ENCODE data around the gene PALLD.
"Not testable (repeated sequence)": the region's sequence is repeated elsewhere in the genome, so short reads cannot be mapped to it uniquely, and the experiment has no call there.

Gene PALLD

DNA sequence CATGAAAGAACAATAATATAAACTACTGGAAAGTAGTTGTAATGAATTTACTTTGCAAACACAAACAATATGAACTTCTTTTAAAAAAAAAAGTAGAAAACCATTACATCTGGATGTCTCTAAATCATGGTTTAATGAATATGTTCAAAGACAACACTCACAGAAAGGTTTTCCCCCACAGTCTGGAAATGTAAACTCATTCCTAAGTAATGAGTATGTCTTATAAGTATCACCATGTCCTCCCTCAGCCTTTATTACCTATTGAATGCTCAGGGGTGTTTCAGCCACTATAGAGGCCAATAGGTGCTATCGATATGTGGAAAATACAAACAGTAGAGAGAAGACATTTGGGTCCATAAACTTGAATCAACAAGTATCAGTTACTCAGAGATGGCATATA is 186.7 kb downstream of the PALLD start:
- DNase-seq, result no peak

DNA sequence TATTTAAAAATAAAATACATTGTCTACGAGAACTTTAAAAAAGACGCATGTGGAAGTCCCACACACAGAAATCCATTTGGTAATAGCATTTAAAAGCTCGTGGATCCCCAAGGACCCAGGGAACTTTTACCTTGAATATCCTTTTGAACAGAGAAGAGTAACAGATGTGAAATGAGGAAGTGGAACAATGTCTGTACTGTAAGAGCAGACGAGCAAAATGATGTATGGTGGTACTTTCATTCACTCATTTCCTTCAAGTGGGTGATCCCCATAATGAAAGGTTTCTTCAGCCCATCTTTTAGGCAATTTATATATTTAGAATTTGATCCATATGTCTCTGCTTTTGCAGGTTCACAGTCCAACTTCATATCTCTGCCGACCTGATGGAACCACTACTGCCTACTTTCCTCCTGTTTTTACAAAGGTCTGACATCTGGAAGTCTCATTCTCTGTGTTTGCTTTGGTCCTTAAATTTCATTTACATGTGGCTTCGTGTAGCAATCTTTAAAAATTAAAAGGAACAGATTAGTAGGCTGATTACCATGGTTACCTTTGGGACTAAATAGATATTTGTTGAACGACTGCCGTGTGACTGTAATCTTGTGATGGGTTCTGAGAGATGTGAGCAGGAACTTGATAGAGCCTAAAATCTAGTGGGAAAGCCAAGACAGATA is 188.4 kb downstream of the PALLD start:
- no peak for DNase-seq

- DNase-seq, result no peak
Observed at GRCh38 chr4:168688584-168688983, 191.7 kb downstream of the PALLD start.

DNA sequence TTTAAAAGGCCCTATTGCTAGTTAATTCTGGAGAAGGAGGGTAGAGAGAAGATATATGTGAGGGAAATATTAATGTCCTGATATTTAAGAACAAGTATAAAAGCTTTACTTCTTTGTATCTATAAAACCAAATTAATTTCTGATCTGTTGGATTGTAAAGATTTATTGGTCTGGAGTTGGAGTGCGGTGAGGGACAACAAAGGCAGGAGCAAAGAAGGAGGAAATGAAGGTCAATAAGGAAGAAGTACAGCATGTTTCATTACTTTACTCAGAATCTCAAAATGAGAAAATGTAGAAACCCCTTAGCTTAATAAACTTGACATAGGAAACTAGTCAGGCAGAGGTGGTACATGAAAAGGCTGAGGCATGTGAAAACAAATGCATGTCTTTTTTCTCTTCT is 192.9 kb downstream of the PALLD start:
- no peak for DNase-seq

DNA sequence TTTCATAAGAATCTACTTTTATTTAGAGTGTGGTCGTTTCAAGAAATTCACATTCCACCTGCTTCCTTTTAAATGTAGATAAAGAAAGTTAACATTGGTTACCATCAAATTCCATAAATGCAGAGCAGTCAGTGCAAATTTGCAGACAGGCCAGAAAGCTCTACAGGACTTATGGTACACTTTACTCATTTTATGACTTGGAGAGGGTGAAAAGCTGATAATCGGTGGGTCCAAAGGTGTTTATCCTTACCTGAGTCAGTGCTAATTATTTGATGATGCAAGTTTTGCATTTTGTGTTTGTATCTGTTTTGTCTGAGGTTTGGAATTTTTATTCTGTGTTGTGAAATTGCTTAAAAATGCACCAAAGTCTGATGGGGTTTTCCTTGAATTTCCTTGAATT is 193.3 kb downstream of the PALLD start:
- no peak for DNase-seq

DNA sequence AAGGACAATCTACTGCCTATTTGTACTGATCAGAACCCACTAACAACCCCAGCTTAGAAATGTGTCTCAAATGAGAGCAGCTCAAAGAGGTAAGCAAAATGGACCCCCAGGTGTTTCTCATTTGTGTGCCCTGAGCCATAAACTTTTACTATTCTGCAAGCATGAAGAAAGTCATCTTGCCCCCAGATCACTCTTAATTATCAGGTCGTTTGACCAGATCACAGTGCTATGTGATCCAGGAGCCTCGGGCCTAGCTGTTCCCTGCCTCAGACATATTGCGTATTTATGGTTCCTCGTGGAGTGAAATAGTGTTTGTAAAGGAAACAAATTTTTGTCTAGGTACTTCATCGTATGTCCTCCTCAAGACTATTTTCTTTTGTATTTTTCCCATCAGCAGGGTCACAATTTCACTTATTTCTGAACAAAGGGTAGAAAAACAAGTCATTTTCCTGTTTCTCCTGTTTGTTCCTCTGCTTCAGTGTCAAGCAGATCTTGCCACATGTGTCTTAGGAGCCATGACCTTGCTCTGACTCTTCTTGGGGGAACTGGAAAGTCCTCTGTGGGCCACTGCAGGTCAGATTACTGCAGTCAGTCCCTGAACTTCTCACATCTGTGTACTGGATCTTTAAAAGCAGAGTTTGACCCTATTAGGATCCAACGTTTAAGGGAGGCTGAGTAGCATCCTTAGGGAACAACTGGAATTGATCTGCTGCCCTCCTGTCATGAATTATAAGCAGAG is 194.9 kb downstream of the PALLD start:
- DNase-seq, result no peak

- DNase-seq, result no peak
Observed at GRCh38 chr4:168693750-168694490, 197.1 kb downstream of the PALLD start.

DNA sequence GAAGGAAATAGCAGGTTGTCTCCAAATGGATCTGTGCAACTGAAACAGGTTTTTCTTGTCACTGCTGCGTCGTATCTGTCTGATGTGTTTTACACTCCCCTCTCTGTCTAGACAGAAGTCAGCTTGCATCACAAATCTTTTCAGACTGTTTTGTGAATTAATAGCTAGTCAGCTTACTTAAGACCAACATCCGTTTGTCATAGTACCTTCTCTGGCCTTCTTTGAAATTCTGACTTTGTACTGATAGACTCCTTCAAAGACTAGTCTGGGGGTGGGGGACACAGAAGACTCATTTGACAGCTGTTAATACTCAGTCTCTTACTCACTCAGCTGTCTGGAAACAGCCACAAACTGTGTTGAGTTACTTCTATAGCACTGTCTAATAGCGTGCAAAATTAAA is 197.8 kb downstream of the PALLD start:
- no peak for DNase-seq

DNA sequence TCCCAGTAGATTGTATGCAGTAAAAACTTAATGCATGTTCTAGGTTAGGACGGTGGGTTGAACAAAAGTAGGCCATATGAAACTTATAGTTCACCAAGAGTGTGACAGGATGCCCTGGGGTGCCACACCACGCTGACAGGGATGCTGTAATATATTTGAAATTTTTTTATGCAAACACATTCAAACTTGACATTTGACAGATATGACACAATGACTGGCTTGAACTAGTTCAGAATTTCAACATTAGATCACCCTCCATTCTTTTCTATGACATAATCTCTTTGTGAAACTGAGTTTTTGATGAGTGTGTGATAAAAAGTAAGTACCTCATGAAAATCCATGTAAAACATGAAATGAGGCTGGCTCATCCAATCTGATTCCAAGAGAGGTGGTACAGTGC is 198.4 kb downstream of the PALLD start:
- DNase-seq, result no peak

GRCh38 chr4:168696280-168696679 is 199.4 kb downstream of the PALLD start:
- DNase-seq, result no peak

- DNase-seq, result no peak
Observed at GRCh38 chr4:168696826-168697225, 200.0 kb downstream of the PALLD start.

GRCh38 chr4:168699224-168699878 is 202.5 kb downstream of the PALLD start:
- DNase-seq, result no peak

- DNase-seq, result no peak
Observed at GRCh38 chr4:168701061-168701460, 204.2 kb downstream of the PALLD start.

- not testable (repeated sequence) for DNase-seq
Observed at GRCh38 chr4:168702581-168703087, 205.8 kb downstream of the PALLD start.

DNA sequence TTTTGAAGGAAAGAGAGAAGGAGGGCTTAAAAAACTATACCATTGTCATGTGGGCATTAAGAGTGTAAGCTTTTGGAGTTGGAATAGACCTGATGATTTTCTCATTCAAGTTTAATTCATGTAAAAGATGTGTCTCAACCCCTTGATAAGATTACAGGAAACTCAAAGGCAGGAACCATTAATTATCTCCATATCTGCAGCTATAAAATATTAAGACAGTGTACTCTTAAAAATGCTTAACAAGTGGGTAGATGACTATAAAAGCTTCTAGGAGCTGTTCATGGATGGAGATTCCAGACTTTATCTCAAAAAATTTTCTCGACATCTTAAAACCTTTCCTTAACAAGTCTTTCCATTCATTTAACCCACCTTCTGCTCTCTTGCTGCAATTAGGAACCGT is 208.3 kb downstream of the PALLD start:
- DNase-seq, result no peak

GRCh38 chr4:168707205-168707604 is 210.4 kb downstream of the PALLD start:
- no peak for DNase-seq

DNA sequence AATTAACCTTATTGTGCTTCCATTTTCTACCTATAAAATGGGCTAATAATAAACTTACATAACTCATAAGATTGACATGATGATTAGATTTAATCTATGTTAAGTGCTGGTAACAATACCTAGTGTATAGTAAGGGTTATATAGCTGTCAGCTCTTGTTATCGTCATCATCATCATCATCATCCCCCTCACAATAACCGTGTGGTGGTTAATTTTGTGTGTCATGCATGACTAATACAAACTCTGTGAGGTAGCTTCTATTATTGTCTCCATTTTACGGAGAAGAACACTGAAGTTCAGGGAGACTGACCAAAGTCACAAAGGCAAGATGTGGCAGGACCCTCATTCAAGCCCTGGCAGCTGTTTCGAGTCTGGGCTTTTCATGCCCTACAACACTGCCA is 211.3 kb downstream of the PALLD start:
- DNase-seq, result no peak

GRCh38 chr4:168710353-168710946 is 213.6 kb downstream of the PALLD start:
- no peak for DNase-seq

- DNase-seq, result no peak
Observed at GRCh38 chr4:168711197-168712140, 214.6 kb downstream of the PALLD start.

DNA sequence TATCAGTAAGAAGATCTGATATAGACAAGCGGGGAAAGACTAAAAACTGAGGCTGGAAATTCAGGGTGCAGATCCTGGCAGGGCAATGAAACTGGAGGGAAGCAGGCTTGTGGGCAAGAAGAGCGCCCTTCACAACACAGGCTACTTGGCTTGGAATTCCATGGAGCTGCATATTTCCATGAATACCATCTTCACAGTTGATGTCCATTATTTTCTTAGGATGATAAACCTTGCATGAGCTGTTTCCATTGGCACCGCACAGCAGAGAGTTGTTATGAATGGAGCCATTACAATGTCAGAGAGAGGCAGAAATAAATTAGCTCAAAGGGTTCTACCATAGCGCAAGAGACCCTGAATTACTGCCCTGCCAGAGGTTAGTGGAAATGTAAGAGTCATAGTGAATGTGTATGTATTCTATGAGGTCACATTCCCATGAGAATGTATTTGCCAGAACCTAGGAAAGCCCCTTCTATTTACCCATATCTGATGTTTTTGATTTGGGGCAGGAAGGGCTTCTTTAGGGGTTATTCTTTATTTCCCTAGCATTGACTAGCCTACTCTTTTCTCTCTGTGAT is 215.6 kb downstream of the PALLD start:
- DNase-seq, result no peak

- DNase-seq, result no peak
Observed at GRCh38 chr4:168713253-168713652, 216.4 kb downstream of the PALLD start.

Data from stimulated activated CD4-positive, alpha-beta T cell treated with anti-CD3 and anti-CD28 coated beads, Interleukin-2, amount 100 ng/mL, for 24 hours (primary cell).